ENCODE measurements around the gene SPAG7. TPM values are rescaled to one million over a fixed set of nuclear protein-coding genes. Genes with fewer than 3 reads are reported as not detected.

The SPAG7 gene
- polyA plus RNA-seq, 1 of the 3 experiments (the other 2 are of a cell fraction): 133 TPM

DNA sequence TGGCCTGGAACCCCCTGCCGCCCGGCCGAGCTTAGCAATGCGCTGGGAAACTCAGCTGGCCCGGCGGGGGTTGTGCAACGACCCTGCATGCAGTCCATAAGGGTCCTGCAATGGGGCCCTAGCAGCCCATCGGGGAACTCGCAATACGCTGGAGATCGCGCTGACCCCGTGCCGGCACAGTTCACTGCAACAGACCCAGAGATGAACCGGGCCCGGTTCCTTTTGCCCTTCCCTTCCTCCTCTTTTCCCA lies 28.1 kb downstream of the SPAG7 start:
- Histone ChIP-seq H4K20me1 (ENCODE audit: insufficient read depth) (peaks cover 14% of the 10 kb centered on the region), H3K27me3 (ENCODE audit: insufficient read depth) (no peaks in the 10 kb centered on the region), H3K9me3 (no peaks in the 10 kb centered on the region), H3K4me1 (ENCODE audit: control insufficient read depth in 1 of 2, insufficient read depth in 2 of 2, low read depth in 1 of 2, low read length in 1 of 2) (peaks cover 13 to 24% of the 10 kb centered on the region in 2 experiments; a peak in 2 of 4 replicates), H2AFZ (ENCODE audit: low read depth) (peak overlapping the region; percentile 69; the same call in 1 of the 2 replicates), H3K4me2 (peak overlapping the region; percentile 98), H3K27ac (ENCODE audit: low read depth in 2 of 2, low read length in 1 of 2) (peak overlapping the region; percentile 94 to 98), H3K9ac (peak overlapping the region; percentile 83), H3K36me3 (replicated peaks in 1 of 2; ENCODE audit: control insufficient read depth in 1 of 2, insufficient read depth in 2 of 2, low read length in 1 of 2) (peaks cover 26 to 30% of the 10 kb centered on the region in 2 experiments), H3K4me3 (ENCODE audit: low read depth in 2 of 2, low read length in 1 of 2) (peak overlapping the region; percentile 80 to 86), H3F3A (replicated peaks; ENCODE audit: insufficient read depth) (peaks cover 38% of the 10 kb centered on the region), H3K9me2 (no peaks in the 10 kb centered on the region), H3K79me2 (ENCODE audit: insufficient read depth) (peaks cover 58% of the 10 kb centered on the region)
- ChIA-PET POLR2A (interaction anchor here (0.9 to 2.0 kb wide), 5 partner anchors 12 to 31 kb away, joined by 3 to 35 read pairs (median 16); partner anchors contain the start of genes ENO3 and SPAG7), CTCF (interaction anchor here (0.9 to 3.9 kb wide), 6 partner anchors 28 to 122 kb away, joined by 3 to 29 read pairs (median 4); partner anchors contain the start of genes CHRNE and SPAG7)
- DNase-seq: no peak
- 1% methylated on average over 10 of the region's 16 CpGs for WGBS (ENCODE audit: low lambda C conversion rate)
- TF ChIP-seq ZBTB33 (IDR thresholded peaks at IDR 0.05; ENCODE audit: borderline replicate concordance, low read depth) (no peak), SMC3 (IDR thresholded peaks at IDR 0.05; ENCODE audit: low read depth, low read length) (no peak), MXI1 (IDR thresholded peaks at IDR 0.05; ENCODE audit: low read depth, low read length) (no peak), TEAD4 (IDR thresholded peaks at IDR 0.05; ENCODE audit: borderline replicate concordance, insufficient read depth) (no peak), RXRA (IDR thresholded peaks at IDR 0.05; ENCODE audit: borderline replicate concordance, low read depth) (no peak), GABPA (IDR thresholded peaks at IDR 0.05; ENCODE audit: low read depth) (no peak), YY1 (IDR thresholded peaks at IDR 0.05; ENCODE audit: low read depth) (no peak), FOSL2 (IDR thresholded peaks at IDR 0.05; ENCODE audit: borderline replicate concordance, low read depth) (no peak)
- TF ChIP-seq, protein P1, sequence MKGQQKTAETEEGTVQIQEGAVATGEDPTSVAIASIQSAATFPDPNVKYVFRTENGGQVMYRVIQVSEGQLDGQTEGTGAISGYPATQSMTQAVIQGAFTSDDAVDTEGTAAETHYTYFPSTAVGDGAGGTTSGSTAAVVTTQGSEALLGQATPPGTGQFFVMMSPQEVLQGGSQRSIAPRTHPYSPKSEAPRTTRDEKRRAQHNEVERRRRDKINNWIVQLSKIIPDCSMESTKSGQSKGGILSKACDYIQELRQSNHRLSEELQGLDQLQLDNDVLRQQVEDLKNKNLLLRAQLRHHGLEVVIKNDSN (IDR thresholded peaks at IDR 0.05; ENCODE audit: borderline replicate concordance, low read depth): no peak
- TF ChIP-seq, protein P2, sequence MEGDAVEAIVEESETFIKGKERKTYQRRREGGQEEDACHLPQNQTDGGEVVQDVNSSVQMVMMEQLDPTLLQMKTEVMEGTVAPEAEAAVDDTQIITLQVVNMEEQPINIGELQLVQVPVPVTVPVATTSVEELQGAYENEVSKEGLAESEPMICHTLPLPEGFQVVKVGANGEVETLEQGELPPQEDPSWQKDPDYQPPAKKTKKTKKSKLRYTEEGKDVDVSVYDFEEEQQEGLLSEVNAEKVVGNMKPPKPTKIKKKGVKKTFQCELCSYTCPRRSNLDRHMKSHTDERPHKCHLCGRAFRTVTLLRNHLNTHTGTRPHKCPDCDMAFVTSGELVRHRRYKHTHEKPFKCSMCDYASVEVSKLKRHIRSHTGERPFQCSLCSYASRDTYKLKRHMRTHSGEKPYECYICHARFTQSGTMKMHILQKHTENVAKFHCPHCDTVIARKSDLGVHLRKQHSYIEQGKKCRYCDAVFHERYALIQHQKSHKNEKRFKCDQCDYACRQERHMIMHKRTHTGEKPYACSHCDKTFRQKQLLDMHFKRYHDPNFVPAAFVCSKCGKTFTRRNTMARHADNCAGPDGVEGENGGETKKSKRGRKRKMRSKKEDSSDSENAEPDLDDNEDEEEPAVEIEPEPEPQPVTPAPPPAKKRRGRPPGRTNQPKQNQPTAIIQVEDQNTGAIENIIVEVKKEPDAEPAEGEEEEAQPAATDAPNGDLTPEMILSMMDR (IDR thresholded peaks at IDR 0.05): no peak

Data from SK-N-SH (cell line).